Thoracic aorta (tissue), 2 donors: ENCODE results near the gene SNRNP40. TPM values are rescaled to one million over a fixed set of nuclear protein-coding genes. Genes with fewer than 3 reads are reported as not detected.
A peak's percentile ranks its signal among the peaks of the same experiment; 100 is the strongest.

ENCODE experiments used
- ATAC-seq: fragments of 150-250 bp; one replicate; pipeline ENCODE4 v1.8.0; 2017; ENCODE audit warnings: low read depth; ENCODE audit not compliant: insufficient number of reproducible peaks, low FRiP score
- DNase-seq: peaks from one replicate; pipeline ENCODE4 v3.0.0-alpha.2; 2020; ENCODE audit warnings: low spot score
- H3K27ac ChIP-seq, 2 donors: fragments of 200-600 bp; sonication (generic); 1 replicate in 1 of 2; 2 replicates in 1 of 2; pipeline ENCODE4 v1.5.1; 2016; ENCODE audit warnings: mild to moderate bottlenecking in 2 of 2, moderate library complexity in 2 of 2
- H3K27me3 ChIP-seq: fragments of 200-600 bp; sonication (generic); replicated peaks from 2 replicates; pipeline ENCODE4 v1.6.0; 2016; ENCODE audit warnings: mild to moderate bottlenecking; ENCODE audit not compliant: insufficient read depth
- H3K36me3 ChIP-seq: fragments of 200-600 bp; sonication (generic); one replicate; pipeline ENCODE4 v1.5.1; 2016
- H3K4me1 ChIP-seq, 2 donors: fragments of 200-600 bp; sonication (generic); 1 replicate in 1 of 2; 2 replicates in 1 of 2; pipeline versions ENCODE4 v1.5.1 to v1.6.0; 2016; ENCODE audit warnings: low read depth in 2 of 2, mild to moderate bottlenecking in 1 of 2; ENCODE audit not compliant: control insufficient read depth in 1 of 2
- H3K4me3 ChIP-seq: fragments of 200-600 bp; sonication (generic); 2 replicates; pipeline ENCODE4 v1.5.1; 2016; ENCODE audit warnings: mild to moderate bottlenecking
- H3K9me3 ChIP-seq: fragments of 200-600 bp; sonication (generic); 2 replicates; pipeline ENCODE4 v1.5.1; 2016
- total RNA-seq, 2 donors: library from RNA; depleted of rRNA; stranded (reverse); fragments of >200 nt; gene quantifications; one replicate each; pipeline versions ENCODE4 v1.1.0 to v1.2.3, GENCODE V29; 2016
- TF ChIP-seq, protein P1 (sequence below): fragments of 200-600 bp; sonication (generic); IDR thresholded peaks from one replicate; pipeline ENCODE4 v1.5.1; 2019; ENCODE audit warnings: antibody characterized with exemption

The SNRNP40 gene
- total RNA-seq, 2 donors from 2014 or later: 26.5 to 44.1 TPM

DNA sequence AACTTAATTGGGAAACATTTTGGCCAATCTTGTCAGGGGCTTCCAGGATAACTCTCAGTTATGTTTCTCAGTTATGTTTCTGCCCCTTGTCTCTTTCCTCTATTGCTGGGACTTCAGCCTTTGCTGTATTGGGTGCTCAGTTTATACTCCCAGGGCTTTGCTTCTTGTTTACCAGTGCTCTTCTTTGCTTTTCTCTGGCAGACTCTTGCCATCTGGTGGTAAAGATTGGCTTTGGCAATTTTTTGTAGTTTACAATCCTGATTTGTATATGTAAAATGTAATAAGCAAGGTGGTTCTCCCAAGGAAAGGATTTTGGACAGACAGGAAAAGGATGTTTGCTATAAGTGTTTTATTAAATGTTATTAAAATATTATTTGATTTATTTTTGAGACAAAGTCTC is 38.4 kb upstream of the SNRNP40 start:
- no peak overlapping the region for H3K4me3 ChIP-seq
- ATAC-seq (no peak), DNase-seq (no peak)
- peaks cover 4% of the 10 kb centered on the region for H3K36me3 ChIP-seq
- H3K9me3 ChIP-seq: no peaks in the 10 kb centered on the region
- no peak overlapping the region for H3K27ac ChIP-seq
- no peaks in the 10 kb centered on the region for H3K27me3 ChIP-seq
- TF ChIP-seq, protein P1, sequence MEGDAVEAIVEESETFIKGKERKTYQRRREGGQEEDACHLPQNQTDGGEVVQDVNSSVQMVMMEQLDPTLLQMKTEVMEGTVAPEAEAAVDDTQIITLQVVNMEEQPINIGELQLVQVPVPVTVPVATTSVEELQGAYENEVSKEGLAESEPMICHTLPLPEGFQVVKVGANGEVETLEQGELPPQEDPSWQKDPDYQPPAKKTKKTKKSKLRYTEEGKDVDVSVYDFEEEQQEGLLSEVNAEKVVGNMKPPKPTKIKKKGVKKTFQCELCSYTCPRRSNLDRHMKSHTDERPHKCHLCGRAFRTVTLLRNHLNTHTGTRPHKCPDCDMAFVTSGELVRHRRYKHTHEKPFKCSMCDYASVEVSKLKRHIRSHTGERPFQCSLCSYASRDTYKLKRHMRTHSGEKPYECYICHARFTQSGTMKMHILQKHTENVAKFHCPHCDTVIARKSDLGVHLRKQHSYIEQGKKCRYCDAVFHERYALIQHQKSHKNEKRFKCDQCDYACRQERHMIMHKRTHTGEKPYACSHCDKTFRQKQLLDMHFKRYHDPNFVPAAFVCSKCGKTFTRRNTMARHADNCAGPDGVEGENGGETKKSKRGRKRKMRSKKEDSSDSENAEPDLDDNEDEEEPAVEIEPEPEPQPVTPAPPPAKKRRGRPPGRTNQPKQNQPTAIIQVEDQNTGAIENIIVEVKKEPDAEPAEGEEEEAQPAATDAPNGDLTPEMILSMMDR: peak; percentile 19
- no peaks in the 10 kb centered on the region for H3K4me1 ChIP-seq

DNA sequence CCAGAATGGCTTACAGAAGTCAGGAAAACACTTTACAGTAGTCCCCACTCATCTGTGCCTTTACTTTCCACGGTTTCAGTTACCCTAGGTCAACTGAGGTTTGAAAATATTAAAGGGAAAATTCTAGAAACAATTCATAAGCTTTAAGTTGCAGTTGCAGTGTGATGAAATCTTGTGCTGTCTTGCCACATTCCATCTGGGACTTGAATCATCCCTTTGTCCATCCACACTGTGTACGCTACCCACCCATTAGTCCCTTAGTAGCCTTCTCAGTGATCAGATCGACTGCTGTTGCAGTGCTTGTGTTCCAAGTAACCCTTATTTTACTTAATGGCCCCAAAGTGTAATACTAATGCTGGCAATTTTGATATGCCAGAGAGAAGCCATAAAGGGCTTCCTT is 30.8 kb upstream of the SNRNP40 start:
- peaks cover 4% of the 10 kb centered on the region for H3K36me3 ChIP-seq
- ATAC-seq (no peak), DNase-seq (no peak)
- no peaks in the 10 kb centered on the region for H3K27me3 ChIP-seq
- H3K27ac ChIP-seq: no peak overlapping the region
- no peaks in the 10 kb centered on the region for H3K9me3 ChIP-seq
- no peak overlapping the region for H3K4me3 ChIP-seq
- TF ChIP-seq, protein P1: no peak
- H3K4me1 ChIP-seq: no peaks in the 10 kb centered on the region

DNA sequence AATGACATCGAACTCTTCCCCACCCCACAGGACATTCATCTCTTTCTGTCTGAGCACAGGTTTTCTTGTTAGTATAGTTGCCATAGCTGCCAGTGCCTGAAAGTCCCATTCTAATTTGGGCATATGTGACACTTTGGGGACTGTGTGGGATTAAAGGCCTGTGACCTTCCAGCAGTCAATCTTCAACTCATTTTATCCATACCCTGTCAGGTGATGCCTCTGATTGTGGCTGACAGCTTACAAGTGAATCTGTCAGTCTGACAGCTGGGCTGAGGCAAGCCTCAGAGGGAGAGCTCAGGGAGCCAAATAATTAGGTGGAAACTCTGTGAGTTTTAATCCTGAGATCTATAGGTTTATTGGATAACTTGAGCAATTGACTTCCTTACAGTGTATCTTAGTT is 29.9 kb upstream of the SNRNP40 start:
- no peak for DNase-seq
- Histone ChIP-seq H3K36me3 (peaks cover 1% of the 10 kb centered on the region), H3K4me1 (no peaks in the 10 kb centered on the region), H3K9me3 (no peaks in the 10 kb centered on the region), H3K4me3 (no peak overlapping the region), H3K27ac (no peak overlapping the region), H3K27me3 (no peaks in the 10 kb centered on the region)
- no peak for ATAC-seq
- TF ChIP-seq, protein P1: no peak

DNA sequence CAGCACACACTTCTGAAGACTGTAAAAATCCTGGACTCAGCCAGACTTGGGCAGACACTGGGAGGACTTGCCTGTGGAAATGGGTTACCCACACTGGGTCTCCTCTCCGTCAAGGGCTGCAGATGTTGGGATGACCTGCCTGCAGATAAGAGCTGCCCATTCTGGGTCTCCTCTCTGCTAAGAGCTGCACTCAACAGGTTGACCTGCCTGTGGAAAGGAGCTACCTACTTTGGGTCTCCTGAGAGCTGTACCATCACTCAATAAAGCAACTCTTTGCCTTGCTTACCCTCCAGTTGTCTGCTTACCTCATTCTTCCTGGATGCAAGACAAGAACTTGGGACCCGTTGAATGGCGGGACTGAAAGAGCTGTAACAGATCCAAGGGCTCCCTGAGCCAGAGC is 28.4 kb upstream of the SNRNP40 start:
- no peaks in the 10 kb centered on the region for H3K9me3 ChIP-seq
- no peak for DNase-seq
- no peak overlapping the region for H3K27ac ChIP-seq
- H3K4me3 ChIP-seq: no peak overlapping the region
- TF ChIP-seq, protein P1: no peak
- H3K27me3 ChIP-seq: no peaks in the 10 kb centered on the region
- no peak for ATAC-seq
- peaks cover 8% of the 10 kb centered on the region for H3K36me3 ChIP-seq
- no peaks in the 10 kb centered on the region for H3K4me1 ChIP-seq

DNA sequence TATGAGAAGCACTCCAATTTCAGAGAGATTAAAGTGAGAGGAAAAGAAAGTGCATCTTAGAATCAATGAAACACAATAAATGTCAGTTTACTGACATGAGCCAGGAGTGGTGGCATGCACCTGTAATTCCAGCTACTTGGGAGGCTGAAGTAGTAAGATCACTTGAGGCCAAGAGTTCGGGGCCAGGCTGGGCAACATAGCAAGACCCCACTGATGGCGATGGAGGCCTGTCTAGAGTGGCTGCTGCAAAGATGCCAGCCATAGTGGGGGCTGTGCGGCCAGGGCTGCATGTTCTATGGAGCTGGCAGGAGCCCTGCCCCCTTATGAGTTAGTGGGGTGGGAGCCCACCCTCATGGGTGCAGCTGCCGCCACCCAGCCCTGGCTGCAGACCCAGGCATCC is 27.5 kb upstream of the SNRNP40 start:
- no peaks in the 10 kb centered on the region for H3K4me1 ChIP-seq
- no peak for ATAC-seq
- no peak overlapping the region for H3K27ac ChIP-seq
- H3K27me3 ChIP-seq: no peaks in the 10 kb centered on the region
- DNase-seq: no peak
- peaks cover 8% of the 10 kb centered on the region for H3K36me3 ChIP-seq
- H3K4me3 ChIP-seq: no peak overlapping the region
- H3K9me3 ChIP-seq: no peaks in the 10 kb centered on the region
- TF ChIP-seq, protein P1: no peak
